HEK293 (cell line): ENCODE measurements around the gene PSMG2.
A peak's percentile ranks its signal among the peaks of the same experiment; 100 is the strongest.

Experiments used
- CTCF ChIA-PET: fragments of 350-600 bp; formaldehyde crosslinking; extraction: SDS; loops from one replicate; lab custom pipeline; 2021; ENCODE audit warnings: antibody characterized with exemption; lab: Yijun Ruan, JAX
- POLR2A ChIA-PET: fragments of 300-600 bp; formaldehyde crosslinking; extraction: SDS; loops from one replicate; lab custom pipeline; 2020; ENCODE audit warnings: antibody characterized with exemption, inconsistent platforms; lab: Yijun Ruan, JAX
- H3K27ac ChIP-seq: fragments of 200-500 bp; sonication (Bioruptor generic); 2 replicates; pipeline ENCODE4 v1.5.1; 2014; ENCODE audit warnings: low read depth, low read length, control low read depth, inconsistent platforms; ENCODE audit errors: extremely low read depth
- H3K36me3 ChIP-seq, 2 experiments: fragments of 200-500 bp in 1 of 2; sonication (Bioruptor generic) in 1 of 2; 1 replicate in 1 of 2; 2 replicates in 1 of 2; pipeline ENCODE4 v1.5.1; 2014 to 2017; ENCODE audit warnings: inconsistent platforms in 2 of 2, low read length in 2 of 2; ENCODE audit not compliant: control insufficient read depth in 2 of 2, insufficient read depth in 1 of 2
- H3K4me1 ChIP-seq: fragments of 200-500 bp; sonication (Bioruptor generic); 2 replicates; pipeline ENCODE4 v1.5.1; 2014; ENCODE audit warnings: mild to moderate bottlenecking, low read length, inconsistent platforms; ENCODE audit not compliant: control insufficient read depth, insufficient read depth
- H3K4me3 ChIP-seq: 2 replicates; pipeline ENCODE4 v1.5.1; 2011; ENCODE audit warnings: low read depth, mild to moderate bottlenecking, control low read depth, low read length, moderate library complexity
- H3K9me3 ChIP-seq: fragments of 200-500 bp; sonication (Bioruptor generic); 2 replicates; pipeline ENCODE4 v1.5.1; 2014; ENCODE audit warnings: low read depth, low read length, inconsistent platforms; ENCODE audit not compliant: control insufficient read depth, insufficient read depth
- EGR2 ChIP-seq: fragments of 450-650 bp; formaldehyde crosslinking; IDR thresholded peaks from 2 replicates; pipeline ENCODE4 v1.5.1; 2016; ENCODE audit warnings: low read depth, missing biosample characterization, missing genetic modification characterization
- FEZF1 ChIP-seq: fragments of 450-650 bp; formaldehyde crosslinking; IDR thresholded peaks from 2 replicates; pipeline ENCODE4 v1.5.1; 2016; ENCODE audit warnings: missing biosample characterization, missing genetic modification characterization
- GLI2 ChIP-seq: fragments of 450-650 bp; formaldehyde crosslinking; IDR thresholded peaks from 2 replicates; pipeline ENCODE4; 2017; ENCODE audit warnings: missing biosample characterization, missing genetic modification characterization, low read depth, borderline replicate concordance
- GLIS2 ChIP-seq: fragments of 450-650 bp; formaldehyde crosslinking; IDR thresholded peaks from 2 replicates; pipeline ENCODE4 v1.5.1; 2016; ENCODE audit warnings: missing biosample characterization, missing genetic modification characterization
- KLF8 ChIP-seq: fragments of 450-650 bp; formaldehyde crosslinking; IDR thresholded peaks from 2 replicates; pipeline ENCODE4 v1.5.1; 2016; ENCODE audit warnings: missing biosample characterization, missing genetic modification characterization
- MEIS1 ChIP-seq: sonication (generic); formaldehyde crosslinking; IDR thresholded peaks from 2 replicates; pipeline ENCODE4 v1.8.1; 2022; ENCODE audit warnings: missing genetic modification reagents, mild to moderate bottlenecking, borderline replicate concordance
- MYNN ChIP-seq: fragments of 450-650 bp; formaldehyde crosslinking; IDR thresholded peaks from 2 replicates; pipeline ENCODE4 v1.5.1; 2016; ENCODE audit warnings: missing biosample characterization, missing genetic modification characterization, borderline replicate concordance
- PRDM6 ChIP-seq: fragments of 450-650 bp; formaldehyde crosslinking; IDR thresholded peaks from 2 replicates; pipeline ENCODE4 v1.5.1; 2017; ENCODE audit warnings: missing biosample characterization, missing genetic modification characterization
- SETDB1 ChIP-seq: IDR thresholded peaks from one replicate; pipeline ENCODE4 v1.6.1; 2017; ENCODE audit warnings: mild to moderate bottlenecking, low read length, moderate library complexity, mixed read lengths; ENCODE audit not compliant: insufficient read length
- YY1 ChIP-seq: fragments of 450-650 bp; formaldehyde crosslinking; IDR thresholded peaks from 2 replicates; pipeline ENCODE4 v1.5.1; 2018; ENCODE audit warnings: missing biosample characterization, missing genetic modification characterization
- ZBTB17 ChIP-seq: fragments of 450-650 bp; formaldehyde crosslinking; IDR thresholded peaks from 2 replicates; pipeline ENCODE4 v1.5.1; 2016; ENCODE audit warnings: missing biosample characterization, missing genetic modification characterization
- ZBTB48 ChIP-seq: fragments of 450-650 bp; formaldehyde crosslinking; IDR thresholded peaks from 2 replicates; pipeline ENCODE4 v1.5.1; 2016; ENCODE audit warnings: missing biosample characterization, missing genetic modification characterization
- ZBTB7A ChIP-seq: fragments of 450-650 bp; formaldehyde crosslinking; IDR thresholded peaks from 2 replicates; pipeline ENCODE4 v1.5.1; 2016; ENCODE audit warnings: low read depth, missing biosample characterization, missing genetic modification characterization
- ZEB2 ChIP-seq: fragments of 450-650 bp; formaldehyde crosslinking; IDR thresholded peaks from 2 replicates; pipeline ENCODE4 v1.5.1; 2016; ENCODE audit warnings: missing biosample characterization, missing genetic modification characterization
- ZFP41 ChIP-seq: fragments of 450-650 bp; formaldehyde crosslinking; IDR thresholded peaks from 2 replicates; pipeline ENCODE4 v1.5.1; 2016; ENCODE audit warnings: missing biosample characterization, missing genetic modification characterization, borderline replicate concordance
- ZNF114 ChIP-seq: fragments of 450-650 bp; formaldehyde crosslinking; IDR thresholded peaks from 2 replicates; pipeline ENCODE4 v1.5.0; 2017; ENCODE audit warnings: missing biosample characterization, missing genetic modification characterization
- ZNF132 ChIP-seq: fragments of 450-650 bp; formaldehyde crosslinking; IDR thresholded peaks from 2 replicates; pipeline ENCODE4 v1.5.1; 2017; ENCODE audit warnings: missing biosample characterization, missing genetic modification characterization, borderline replicate concordance
- ZNF174 ChIP-seq: fragments of 450-650 bp; formaldehyde crosslinking; IDR thresholded peaks from 2 replicates; pipeline ENCODE4 v1.5.0; 2017; ENCODE audit warnings: missing biosample characterization, mild to moderate bottlenecking, missing genetic modification characterization
- ZNF175 ChIP-seq: fragments of 450-650 bp; formaldehyde crosslinking; IDR thresholded peaks from 2 replicates; pipeline ENCODE4 v1.5.1; 2016; ENCODE audit warnings: missing biosample characterization, missing genetic modification characterization
- ZNF248 ChIP-seq: fragments of 450-650 bp; formaldehyde crosslinking; IDR thresholded peaks from 2 replicates; pipeline ENCODE4 v1.5.1; 2017; ENCODE audit warnings: missing biosample characterization, missing genetic modification characterization
- ZNF280C ChIP-seq: fragments of 450-650 bp; formaldehyde crosslinking; IDR thresholded peaks from 2 replicates; pipeline ENCODE4 v1.5.1; 2016; ENCODE audit warnings: missing biosample characterization, missing genetic modification characterization
- ZNF335 ChIP-seq: fragments of 450-650 bp; formaldehyde crosslinking; conservative IDR thresholded peaks from 2 replicates; pipeline ENCODE4 v1.5.1; 2016; ENCODE audit warnings: missing biosample characterization, missing genetic modification characterization
- ZNF366 ChIP-seq: fragments of 450-650 bp; formaldehyde crosslinking; conservative IDR thresholded peaks from 2 replicates; pipeline ENCODE4 v1.5.1; 2016; ENCODE audit warnings: missing biosample characterization, missing genetic modification characterization
- ZNF394 ChIP-seq: fragments of 450-650 bp; formaldehyde crosslinking; IDR thresholded peaks from 2 replicates; pipeline ENCODE4 v1.5.1; 2016; ENCODE audit warnings: missing biosample characterization, missing genetic modification characterization, mild to moderate bottlenecking, moderate library complexity, borderline replicate concordance
- ZNF433 ChIP-seq: fragments of 450-650 bp; formaldehyde crosslinking; IDR thresholded peaks from 2 replicates; pipeline ENCODE4 v1.5.1; 2016; ENCODE audit warnings: missing biosample characterization, missing genetic modification characterization, low read depth
- ZNF501 ChIP-seq: fragments of 450-650 bp; formaldehyde crosslinking; IDR thresholded peaks from 2 replicates; pipeline ENCODE4 v1.5.1; 2016; ENCODE audit warnings: missing biosample characterization, missing genetic modification characterization
- ZNF555 ChIP-seq: fragments of 450-650 bp; formaldehyde crosslinking; conservative IDR thresholded peaks from 2 replicates; pipeline ENCODE4 v1.5.1; 2017; ENCODE audit warnings: missing biosample characterization, mild to moderate bottlenecking, missing genetic modification characterization, inconsistent platforms
- ZNF558 ChIP-seq: fragments of 450-650 bp; formaldehyde crosslinking; IDR thresholded peaks from 2 replicates; pipeline ENCODE4 v1.5.1; 2016; ENCODE audit warnings: missing biosample characterization, missing genetic modification characterization
- ZNF654 ChIP-seq: fragments of 450-650 bp; formaldehyde crosslinking; IDR thresholded peaks from 2 replicates; pipeline ENCODE4 v1.5.1; 2016; ENCODE audit warnings: low read depth, missing biosample characterization, missing genetic modification characterization
- ZNF701 ChIP-seq: fragments of 450-650 bp; formaldehyde crosslinking; IDR thresholded peaks from 2 replicates; pipeline ENCODE4 v1.5.1; 2016; ENCODE audit warnings: missing biosample characterization, missing genetic modification characterization
- ZNF777 ChIP-seq: fragments of 450-650 bp; formaldehyde crosslinking; IDR thresholded peaks from 2 replicates; pipeline ENCODE4 v1.5.1; 2017; ENCODE audit warnings: missing biosample characterization, missing genetic modification characterization, borderline replicate concordance
- ZNF837 ChIP-seq: fragments of 450-650 bp; formaldehyde crosslinking; IDR thresholded peaks from 2 replicates; pipeline ENCODE4 v1.5.1; 2016; ENCODE audit warnings: missing biosample characterization, missing genetic modification characterization
- TF ChIP-seq, protein P1 (sequence below): fragments of 450-650 bp; formaldehyde crosslinking; IDR thresholded peaks from 2 replicates; pipeline ENCODE4 v1.5.1; 2016; ENCODE audit warnings: missing biosample characterization, missing genetic modification characterization

Gene PSMG2

DNA sequence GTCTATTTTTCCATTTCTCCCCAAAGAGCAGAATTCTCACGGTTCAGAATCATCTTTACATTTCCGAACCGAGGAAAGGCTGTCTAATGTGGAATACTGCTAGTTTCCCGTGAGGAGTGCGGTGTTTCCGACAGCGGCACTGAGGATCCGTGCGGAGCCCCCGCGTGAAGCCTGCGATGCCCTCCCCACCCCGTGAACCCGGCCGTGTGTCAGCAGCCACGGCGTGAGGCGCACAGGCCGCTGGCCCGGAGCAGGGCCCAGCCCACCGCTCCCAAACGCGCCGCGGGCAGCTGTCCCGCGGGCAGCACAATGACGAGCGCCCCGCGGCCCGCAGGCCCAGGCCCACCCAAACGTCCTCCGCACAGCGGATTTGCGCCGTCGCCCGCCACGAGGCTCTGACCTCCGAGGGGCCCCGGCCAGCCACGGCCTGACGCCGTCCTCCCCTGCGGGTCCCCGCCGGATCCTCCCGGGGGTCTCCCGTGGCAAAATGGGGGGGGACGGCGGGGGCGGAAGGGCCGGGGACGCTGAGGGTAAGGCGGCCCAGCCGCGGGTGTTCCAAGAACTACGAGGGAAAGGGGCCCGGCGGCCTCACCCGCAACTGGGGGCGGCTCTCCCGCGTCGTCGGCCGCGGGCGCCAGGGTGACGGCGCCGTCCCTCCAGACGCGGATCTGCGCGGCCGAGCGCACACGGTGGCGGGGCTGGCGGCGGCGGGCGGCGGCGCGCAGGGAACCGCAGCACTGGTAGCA lies 45.7 kb upstream of the PSMG2 start:
- peaks cover 0 to 7% of the 10 kb centered on the region in 2 experiments for H3K36me3 ChIP-seq
- H3K27ac ChIP-seq = peak overlapping the region; percentile 91
- ChIA-PET CTCF (interaction anchor here (0.6 to 6.9 kb wide), 2 partner anchors 264 to 1820 kb away, joined by 3 to 118 read pairs; no protein-coding TSS in a partner anchor), POLR2A (no interaction called here)
- H3K9me3 ChIP-seq = no peaks in the 10 kb centered on the region
- peaks cover 7% of the 10 kb centered on the region for H3K4me1 ChIP-seq
- H3K4me3 ChIP-seq = peak overlapping the region; percentile 76
- TF ChIP-seq ZNF366 (tag by site-specific recombination) (no peak), YY1 (tag by site-specific recombination) (no peak), MYNN (tag by site-specific recombination) (no peak), ZFP41 (tag by site-specific recombination) (no peak), GLIS2 (tag by site-specific recombination) (peak; percentile 87), ZBTB48 (tag by site-specific recombination) (no peak), ZNF501 (no peak), ZNF335 (peak; percentile 85), PRDM6 (tag by site-specific recombination) (no peak; the same call in 1 of the 2 replicates), ZNF701 (tag by site-specific recombination) (no peak), ZNF837 (tag by site-specific recombination) (no peak), ZNF394 (tag by site-specific recombination) (no peak), ZNF555 (tag by site-specific recombination) (no peak), MEIS1 (CRISPR knock-in tag) (no peak), ZBTB7A (tag by site-specific recombination) (no peak), ZNF132 (tag by site-specific recombination) (no peak), KLF8 (peak; percentile 51; the same call in 1 of the 2 replicates), ZNF248 (tag by site-specific recombination) (no peak), ZNF174 (tag by site-specific recombination) (no peak), ZNF433 (tag by site-specific recombination) (no peak), EGR2 (tag by site-specific recombination) (no peak), GLI2 (tag by site-specific recombination) (no peak), SETDB1 (no peak), ZBTB17 (no peak; the same call in 1 of the 2 replicates), ZNF114 (tag by site-specific recombination) (no peak), ZNF280C (tag by site-specific recombination) (no peak), ZEB2 (tag by site-specific recombination) (0 out of 2 replicates have a peak, but pooled peaks have one; percentile 30), ZNF558 (tag by site-specific recombination) (no peak), ZNF777 (tag by site-specific recombination) (no peak), FEZF1 (no peak), ZNF654 (tag by site-specific recombination) (no peak), ZNF175 (tag by site-specific recombination) (no peak)
- TF ChIP-seq, protein P1, sequence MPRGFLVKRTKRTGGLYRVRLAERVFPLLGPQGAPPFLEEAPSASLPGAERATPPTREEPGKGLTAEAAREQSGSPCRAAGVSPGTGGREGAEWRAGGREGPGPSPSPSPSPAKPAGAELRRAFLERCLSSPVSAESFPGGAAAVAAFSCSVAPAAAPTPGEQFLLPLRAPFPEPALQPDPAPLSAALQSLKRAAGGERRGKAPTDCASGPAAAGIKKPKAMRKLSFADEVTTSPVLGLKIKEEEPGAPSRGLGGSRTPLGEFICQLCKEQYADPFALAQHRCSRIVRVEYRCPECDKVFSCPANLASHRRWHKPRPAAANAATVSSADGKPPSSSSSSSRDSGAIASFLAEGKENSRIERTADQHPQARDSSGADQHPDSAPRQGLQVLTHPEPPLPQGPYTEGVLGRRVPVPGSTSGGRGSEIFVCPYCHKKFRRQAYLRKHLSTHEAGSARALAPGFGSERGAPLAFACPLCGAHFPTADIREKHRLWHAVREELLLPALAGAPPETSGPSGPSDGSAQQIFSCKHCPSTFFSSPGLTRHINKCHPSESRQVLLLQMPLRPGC (tag by site-specific recombination) = no peak
